H1 (cell line): Measurements from ENCODE around the gene ABHD12. TPM values are rescaled to one million over a fixed set of nuclear protein-coding genes. Genes with fewer than 3 reads are reported as not detected.

Source experiments
- CTCF ChIA-PET: fragments of 300-600 bp; sonication (Branson Sonifier 250); formaldehyde crosslinking; loops from one replicate; lab custom pipeline; 2021; ENCODE audit not compliant: partially characterized antibody; lab: Charles Lee
- POLR2A ChIA-PET: fragments of 300-600 bp; sonication (Branson Sonifier 250); formaldehyde crosslinking; loops from one replicate; lab custom pipeline; 2021; ENCODE audit warnings: inconsistent platforms; ENCODE audit not compliant: partially characterized antibody; lab: Charles Lee
- DNase-seq, 2 experiments: peaks; one replicate each; pipeline versions ENCODE4 v3.0.0 to v3.0.0-alpha.2; 2010 to 2022; ENCODE audit warnings: low spot score in 2 of 2, low read depth in 1 of 2, mixed read lengths in 1 of 2
- FAIRE-seq: peaks from 2 replicates; lab custom pipeline; 2011; peaks lifted over from hg19 to GRCh38; lab: Jason Lieb, UNC
- H2AFZ ChIP-seq: 2 replicates; pipeline ENCODE4 v1.8.1; 2012; ENCODE audit warnings: low read length, inconsistent platforms
- H2AK5ac ChIP-seq: 2 replicates; pipeline ENCODE4 v1.6.1; 2013; ENCODE audit warnings: low read depth, low read length
- H2BK120ac ChIP-seq: replicated peaks from 2 replicates; pipeline ENCODE3; 2013; ENCODE audit warnings: low read depth, low read length, inconsistent platforms
- H2BK12ac ChIP-seq: 2 replicates; pipeline ENCODE4 v1.6.1; 2013; ENCODE audit warnings: low read depth, low read length
- H2BK15ac ChIP-seq: 2 replicates; pipeline ENCODE4 v1.6.1; 2013; ENCODE audit warnings: low read length
- H2BK20ac ChIP-seq: 2 replicates; pipeline ENCODE4 v1.6.1; 2013; ENCODE audit warnings: low read length
- H2BK5ac ChIP-seq: 2 replicates; pipeline ENCODE4 v1.6.1; 2013; ENCODE audit warnings: low read depth, low read length
- H3K14ac ChIP-seq: 2 replicates; pipeline ENCODE4 v1.6.1; 2013; ENCODE audit warnings: inconsistent platforms; ENCODE audit not compliant: insufficient read length
- H3K18ac ChIP-seq: 2 replicates; pipeline ENCODE4 v1.6.1; 2013; ENCODE audit warnings: low read length; ENCODE audit errors: extremely low read depth
- H3K23ac ChIP-seq: 2 replicates; pipeline ENCODE4 v1.6.1; 2013; ENCODE audit warnings: inconsistent platforms; ENCODE audit not compliant: insufficient read length
- H3K23me2 ChIP-seq: 2 replicates; pipeline ENCODE4 v1.6.1; 2013; ENCODE audit warnings: low read depth, low read length
- H3K27ac ChIP-seq: 2 replicates; pipeline ENCODE4 v1.6.1; 2011; ENCODE audit warnings: low read depth, low read length, inconsistent platforms
- H3K27me3 ChIP-seq, 4 experiments: replicated peaks in 1 of 4; 1 replicate in 1 of 4; 2 replicates in 3 of 4; pipeline versions ENCODE4 v1.6.1 to v1.8.1; 2011 to 2013; ENCODE audit warnings: low read length in 3 of 4, mild to moderate bottlenecking in 3 of 4, inconsistent platforms in 2 of 4, mixed read lengths in 2 of 4, moderate library complexity in 1 of 4; ENCODE audit not compliant: control insufficient read depth in 3 of 4, insufficient read depth in 3 of 4; ENCODE audit errors: extremely low read depth in 1 of 4
- H3K36me3 ChIP-seq, 4 experiments: 2 replicates each; pipeline versions ENCODE4 v1.6.1 to v1.8.1; 2011 to 2013; ENCODE audit warnings: mild to moderate bottlenecking in 4 of 4, low read length in 3 of 4, moderate library complexity in 2 of 4, control low read depth in 1 of 4, inconsistent platforms in 1 of 4; ENCODE audit not compliant: insufficient read depth in 4 of 4, control insufficient read depth in 2 of 4
- H3K4ac ChIP-seq: replicated peaks from 2 replicates; pipeline ENCODE3; 2013; ENCODE audit warnings: low read length, low read depth, mixed read lengths, inconsistent platforms; ENCODE audit not compliant: insufficient read length
- H3K4me1 ChIP-seq, 4 experiments: replicated peaks in 1 of 4; 1 replicate in 1 of 4; 2 replicates in 3 of 4; pipeline versions ENCODE4 v1.6.1 to v1.8.1; 2011 to 2013; ENCODE audit warnings: low read length in 3 of 4, inconsistent platforms in 2 of 4, mixed read lengths in 1 of 4; ENCODE audit not compliant: insufficient read depth in 4 of 4, control insufficient read depth in 3 of 4
- H3K4me2 ChIP-seq, 2 experiments: 2 replicates each; pipeline versions ENCODE4 v1.6.1 to v1.8.1; 2011 to 2013; ENCODE audit warnings: low read depth in 2 of 2, low read length in 2 of 2, control low read depth in 1 of 2, inconsistent platforms in 1 of 2, mild to moderate bottlenecking in 1 of 2; ENCODE audit not compliant: insufficient read depth in 1 of 2
- H3K4me3 ChIP-seq, 4 experiments: fragments of 200-600, 300-600 bp in 1 of 4; sonication (generic), shearing (Covaris generic), sonication (Bioruptor Twin) in 1 of 4; 2 replicates each; pipeline versions ENCODE4 v1.5.1 to v1.8.1; 2011 to 2016; ENCODE audit warnings: low read length in 4 of 4, low read depth in 3 of 4, control low read depth in 2 of 4, inconsistent platforms in 2 of 4, mild to moderate bottlenecking in 2 of 4, mixed read lengths in 1 of 4, moderate library complexity in 1 of 4; ENCODE audit not compliant: insufficient read depth in 2 of 4; ENCODE audit errors: extremely low read depth in 1 of 4
- H3K56ac ChIP-seq: replicated peaks from 2 replicates; pipeline ENCODE3; 2013; ENCODE audit warnings: low read depth, mild to moderate bottlenecking, mixed read lengths, low read length, inconsistent platforms; ENCODE audit not compliant: insufficient read length
- H3K79me1 ChIP-seq: 2 replicates; pipeline ENCODE4 v1.6.1; 2013; ENCODE audit warnings: low read depth, low read length, control low read depth
- H3K79me2 ChIP-seq, 2 experiments: 2 replicates each; pipeline versions ENCODE4 v1.6.1 to v1.8.1; 2012 to 2013; ENCODE audit warnings: low read length in 2 of 2, mild to moderate bottlenecking in 2 of 2, inconsistent platforms in 1 of 2; ENCODE audit not compliant: insufficient read depth in 2 of 2, control insufficient read depth in 1 of 2
- H3K9ac ChIP-seq, 4 experiments: replicated peaks in 1 of 4; 1 replicate in 1 of 4; 2 replicates in 3 of 4; pipeline versions ENCODE4 v1.6.1 to v1.8.1; 2011 to 2013; ENCODE audit warnings: low read depth in 3 of 4, low read length in 3 of 4, control low read depth in 2 of 4, mild to moderate bottlenecking in 2 of 4, moderate library complexity in 2 of 4, inconsistent platforms in 1 of 4; ENCODE audit errors: extremely low read depth in 1 of 4
- H3K9me3 ChIP-seq, 2 experiments: 2 replicates each; pipeline versions ENCODE4 v1.6.1 to v1.8.1; 2012 to 2013; ENCODE audit warnings: mild to moderate bottlenecking in 2 of 2, moderate library complexity in 2 of 2, control low read depth in 1 of 2, inconsistent platforms in 1 of 2, low read depth in 1 of 2, low read length in 1 of 2, mixed read lengths in 1 of 2; ENCODE audit not compliant: insufficient read depth in 2 of 2
- H4K20me1 ChIP-seq, 2 experiments: replicated peaks in 1 of 2; 2 replicates each; pipeline versions ENCODE3 to v1.8.1; 2011 to 2013; ENCODE audit warnings: inconsistent platforms in 2 of 2, low read length in 2 of 2, mild to moderate bottlenecking in 1 of 2; ENCODE audit not compliant: insufficient read depth in 2 of 2, control insufficient read depth in 1 of 2
- H4K5ac ChIP-seq: 2 replicates; pipeline ENCODE4 v1.6.1; 2013; ENCODE audit warnings: low read length, low read depth, mixed read lengths, inconsistent platforms; ENCODE audit not compliant: insufficient read length
- H4K8ac ChIP-seq: 2 replicates; pipeline ENCODE4 v1.8.0; 2013; ENCODE audit warnings: mild to moderate bottlenecking, moderate library complexity, low read length, inconsistent platforms; ENCODE audit not compliant: insufficient read depth; ENCODE audit errors: extremely low read depth
- H4K91ac ChIP-seq: replicated peaks from 2 replicates; pipeline ENCODE3; 2013; ENCODE audit warnings: low read length, mixed read lengths, inconsistent platforms; ENCODE audit not compliant: insufficient read length
- ATF2 ChIP-seq: IDR thresholded peaks from 2 replicates; pipeline ENCODE4 v1.6.1; 2012; ENCODE audit warnings: low read length, inconsistent platforms
- CBX8 ChIP-seq: fragments of 300-800, 300-1000 bp; sonication (generic); IDR thresholded peaks from 2 replicates; pipeline ENCODE4 v1.7.1; 2016; ENCODE audit warnings: low read depth, low read length, borderline replicate concordance
- CREB1 ChIP-seq: IDR thresholded peaks from 2 replicates; pipeline ENCODE4 v1.6.1; 2012; ENCODE audit warnings: inconsistent platforms
- EGR1 ChIP-seq: IDR thresholded peaks from 2 replicates; pipeline ENCODE4 v1.6.1; 2011; ENCODE audit warnings: low read depth, low read length, borderline replicate concordance
- HDAC6 ChIP-seq: IDR thresholded peaks from one replicate; pipeline ENCODE4 v1.7.1; 2012; ENCODE audit warnings: low read depth, mild to moderate bottlenecking, inconsistent platforms, low read length, moderate library complexity
- KDM5A ChIP-seq: fragments of 200-600 bp; IDR thresholded peaks from 2 replicates; pipeline ENCODE4 v1.7.1; 2012; ENCODE audit warnings: mild to moderate bottlenecking, low read length, inconsistent platforms, mixed read lengths
- POLR2A ChIP-seq, 2 experiments: IDR thresholded peaks; 1 replicate in 1 of 2; 2 replicates in 1 of 2; pipeline ENCODE4 v1.6.1; 2011; ENCODE audit warnings: low read depth in 2 of 2, low read length in 2 of 2, mild to moderate bottlenecking in 2 of 2; ENCODE audit errors: control extremely low read depth in 1 of 2
- POU5F1 ChIP-seq: IDR thresholded peaks from 2 replicates; pipeline ENCODE4 v1.6.1; 2011; ENCODE audit warnings: low read depth, mild to moderate bottlenecking, low read length, moderate library complexity
- RNF2 ChIP-seq: fragments of 200-900, 300-1000 bp; sonication (generic); IDR thresholded peaks from 2 replicates; pipeline ENCODE4 v1.7.1; 2016; ENCODE audit warnings: borderline replicate concordance, low read depth, mild to moderate bottlenecking, antibody characterized with exemption, low read length; ENCODE audit not compliant: poor library complexity, severe bottlenecking; ENCODE audit errors: missing control alignments
- SP2 ChIP-seq: IDR thresholded peaks from 2 replicates; pipeline ENCODE4 v1.6.1; 2012; ENCODE audit warnings: mild to moderate bottlenecking, low read length, inconsistent platforms
- SRF ChIP-seq: IDR thresholded peaks from 2 replicates; pipeline ENCODE4 v1.6.1; 2011; ENCODE audit warnings: mild to moderate bottlenecking, low read depth, low read length, moderate library complexity
- WGBS, 2 experiments: shearing (Covaris generic) in 1 of 2; methylation state at CpG; one replicate each; pipeline versions ENCODE4 v1.1.6 to v1.1.7; 2013 to 2015; ENCODE audit warnings: low lambda C conversion rate in 2 of 2, mixed read lengths in 2 of 2, inconsistent platforms in 1 of 2, low coverage in 1 of 2, missing lambda C conversion rate in 1 of 2; ENCODE audit not compliant: insufficient replicate concordance in 2 of 2, insufficient coverage in 1 of 2, insufficient read length in 1 of 2; ENCODE audit errors: extremely low coverage in 1 of 2, missing lambda C conversion rate in 1 of 2; 5-methylcytosine and 5-hydroxymethylcytosine counted together
- polyA plus RNA-seq, 7 experiments: library from polyadenylated mRNA; depleted of rRNA in 3 of 7; stranded (reverse) in 5 of 7; unstranded in 2 of 7; fragments of >200 nt in 5 of 7; fragments of 200-250 nt in 2 of 7; gene quantifications; 1 replicate in 5 of 7; 2 replicates in 1 of 7; 4 replicates in 1 of 7; pipeline versions ENCODE4 v1.2.1 to v1.2.3, GENCODE V29; 2011 to 2013; ENCODE audit warnings: missing spikeins in 2 of 7, mixed read lengths in 2 of 7
- total RNA-seq: library from RNA; stranded (reverse); fragmentation: NEBNext Ultra II Directional; extraction: Animal tissue kit (Norgen Biotek cat#: 25700); gene quantifications from 2 replicates; pipeline ENCODE4 v1.2.1, GENCODE V29; 2021

The ABHD12 gene
- total and polyA plus RNA-seq, 2 of the 8 experiments (the other 6 are each of a cell fraction or from before 2014, with no cell fraction given), result 31.3 to 59.5 TPM

- Histone ChIP-seq H2BK15ac (no peak overlapping the region), H3K27ac (no peak overlapping the region), H3K36me3 (peaks cover 0 to 6% (median 3%) of the 10 kb centered on the region in 4 experiments; a peak in 3 of 8 replicates), H4K5ac (no peak overlapping the region), H3K18ac (no peak overlapping the region), H3K4me1 (peaks cover 3 to 9% (median 4%) of the 10 kb centered on the region in 4 experiments), H2BK20ac (no peak overlapping the region), H2BK12ac (no peak overlapping the region), H2BK5ac (no peak overlapping the region), H3K4ac (no peak overlapping the region), H4K20me1 (peaks cover 0 to 19% of the 10 kb centered on the region in 2 experiments), H3K27me3 (no peaks in the 10 kb centered on the region), H3K9ac (no peak overlapping the region), H3K56ac (no peak overlapping the region), H3K23me2 (no peaks in the 10 kb centered on the region; the same call in 1 of the 2 replicates), H3K79me1 (peaks cover 17% of the 10 kb centered on the region), H3K14ac (no peak overlapping the region), H2AFZ (no peak overlapping the region), H3K4me3 (no peak overlapping the region), H2AK5ac (no peak overlapping the region), H2BK120ac (no peak overlapping the region), H4K8ac (no peak overlapping the region), H3K9me3 (no peaks in the 10 kb centered on the region), H3K4me2 (no peak overlapping the region), H3K79me2 (peaks cover 0 to 15% of the 10 kb centered on the region in 2 experiments; a peak in 2 of 4 replicates), H4K91ac (no peak overlapping the region), H3K23ac (no peak overlapping the region)
- 95% methylated on average over 5 of the region's 5 CpGs; no CpG with 5 or more reads in 1 of the 2 experiments for WGBS, 2 experiments
- DNase-seq, result peak in 1 of 2 experiments; percentile 38
- FAIRE-seq, result no peak
- CTCF ChIA-PET, result interaction anchor here (1.0 to 3.0 kb wide), 7 partner anchors 10 to 78 kb away, joined by 3 to 17 read pairs (median 5); no protein-coding TSS in a partner anchor
- POLR2A ChIA-PET, result interaction anchor here (0.6 kb wide), 1 partner anchor 86 kb away, joined by 3 read pairs; no protein-coding TSS in a partner anchor
- TF ChIP-seq EGR1 (no peak), CREB1 (no peak), POU5F1 (no peak), SP2 (no peak), CBX8 (no peak), HDAC6 (no peak), POLR2A (IDR thresholded peaks at IDR 0.05; ENCODE audit: control extremely low read depth in 1 of 2, low read depth in 2 of 2, low read length in 2 of 2) (no peak), RNF2 (no peak), ATF2 (no peak), KDM5A (no peak), SRF (no peak)
Measured at GRCh38 chr20:25321262-25321831, 69.3 kb downstream of the ABHD12 start.
